Retinal pigment epithelial cell (primary cell): Measurements from ENCODE around the gene SLC16A8.
"Not testable (repeated sequence)": the region's sequence is repeated elsewhere in the genome, so short reads cannot be mapped to it uniquely, and the experiment has no call there.

Experiments
- DNase-seq: peaks from one replicate; pipeline ENCODE4 v3.0.0-alpha.2; 2010; ENCODE audit warnings: low read depth
- H3K4me3 ChIP-seq: 2 replicates; pipeline ENCODE4 v1.5.1; 2011; ENCODE audit warnings: mild to moderate bottlenecking, low read length, control low read depth, moderate library complexity
- TF ChIP-seq, protein P1 (sequence below): conservative IDR thresholded peaks from 2 replicates; pipeline ENCODE4 v1.5.1; 2011; ENCODE audit warnings: low read depth, low read length, control low read depth, inconsistent platforms

The SLC16A8 gene

DNA sequence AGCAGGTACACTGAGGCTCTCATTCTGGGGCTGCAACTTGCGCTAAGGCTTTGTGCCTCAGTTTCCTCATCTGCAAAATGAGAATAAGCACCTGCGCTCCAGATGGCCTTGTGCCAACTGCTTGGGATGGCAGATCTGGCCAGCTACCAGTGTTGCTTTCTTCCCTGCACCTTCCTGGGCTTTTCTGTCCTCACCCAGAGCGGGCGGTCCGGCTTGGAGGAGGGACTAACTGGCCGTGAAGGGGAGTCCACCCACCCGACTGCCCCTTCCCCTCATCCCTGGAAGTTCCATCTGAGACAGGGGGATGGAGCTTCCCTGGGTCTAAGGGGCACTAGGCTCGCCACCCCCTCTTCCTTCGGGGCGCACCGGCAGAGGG lies 3.5 kb downstream of the SLC16A8 start:
- TF ChIP-seq, protein P1, sequence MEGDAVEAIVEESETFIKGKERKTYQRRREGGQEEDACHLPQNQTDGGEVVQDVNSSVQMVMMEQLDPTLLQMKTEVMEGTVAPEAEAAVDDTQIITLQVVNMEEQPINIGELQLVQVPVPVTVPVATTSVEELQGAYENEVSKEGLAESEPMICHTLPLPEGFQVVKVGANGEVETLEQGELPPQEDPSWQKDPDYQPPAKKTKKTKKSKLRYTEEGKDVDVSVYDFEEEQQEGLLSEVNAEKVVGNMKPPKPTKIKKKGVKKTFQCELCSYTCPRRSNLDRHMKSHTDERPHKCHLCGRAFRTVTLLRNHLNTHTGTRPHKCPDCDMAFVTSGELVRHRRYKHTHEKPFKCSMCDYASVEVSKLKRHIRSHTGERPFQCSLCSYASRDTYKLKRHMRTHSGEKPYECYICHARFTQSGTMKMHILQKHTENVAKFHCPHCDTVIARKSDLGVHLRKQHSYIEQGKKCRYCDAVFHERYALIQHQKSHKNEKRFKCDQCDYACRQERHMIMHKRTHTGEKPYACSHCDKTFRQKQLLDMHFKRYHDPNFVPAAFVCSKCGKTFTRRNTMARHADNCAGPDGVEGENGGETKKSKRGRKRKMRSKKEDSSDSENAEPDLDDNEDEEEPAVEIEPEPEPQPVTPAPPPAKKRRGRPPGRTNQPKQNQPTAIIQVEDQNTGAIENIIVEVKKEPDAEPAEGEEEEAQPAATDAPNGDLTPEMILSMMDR, result no peak
- DNase-seq, result no peak
- H3K4me3 ChIP-seq, result no peak overlapping the region

DNA sequence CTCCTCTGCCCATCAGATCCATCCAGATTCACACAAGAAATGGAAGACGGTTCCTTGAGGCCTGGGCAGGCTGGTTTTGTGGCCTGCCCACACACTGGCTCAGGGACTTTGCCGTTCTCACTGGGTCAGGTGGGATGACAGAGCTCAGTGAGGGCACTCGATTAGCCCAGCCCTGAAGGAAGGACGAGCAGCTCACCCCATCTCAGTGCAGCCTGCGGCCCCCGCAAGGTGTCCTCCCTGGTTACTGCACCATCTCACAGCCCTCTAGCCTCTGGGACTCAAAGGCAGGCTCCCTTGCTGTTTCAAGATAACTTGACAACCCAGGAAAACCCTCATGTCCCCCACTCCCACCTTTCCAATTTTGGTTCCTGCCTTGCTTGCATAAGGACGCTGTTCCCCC lies 4.2 kb downstream of the SLC16A8 start:
- no peak overlapping the region for H3K4me3 ChIP-seq
- TF ChIP-seq, protein P1, result no peak
- no peak for DNase-seq

DNA sequence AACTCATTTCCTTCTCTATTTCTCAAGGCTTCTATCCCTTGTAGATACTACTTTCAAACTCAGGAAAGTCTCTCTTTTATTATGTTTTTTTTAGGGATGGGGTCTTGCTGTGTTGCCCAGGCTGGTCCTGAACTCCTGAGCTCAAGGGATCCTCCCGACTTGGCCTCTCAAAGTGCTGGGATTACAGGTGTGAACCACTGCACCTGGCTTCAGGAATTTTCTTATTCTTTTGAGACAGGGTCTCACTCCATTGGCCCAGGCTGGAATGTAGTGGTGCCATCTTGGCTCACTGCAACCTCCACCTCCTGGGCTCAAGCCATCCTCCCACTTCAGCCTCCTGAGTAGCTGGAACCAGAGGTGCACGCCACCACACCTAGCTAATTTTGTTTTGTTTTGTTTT lies 4.8 kb downstream of the SLC16A8 start:
- not testable (repeated sequence) for DNase-seq, H3K4me3 ChIP-seq

DNA sequence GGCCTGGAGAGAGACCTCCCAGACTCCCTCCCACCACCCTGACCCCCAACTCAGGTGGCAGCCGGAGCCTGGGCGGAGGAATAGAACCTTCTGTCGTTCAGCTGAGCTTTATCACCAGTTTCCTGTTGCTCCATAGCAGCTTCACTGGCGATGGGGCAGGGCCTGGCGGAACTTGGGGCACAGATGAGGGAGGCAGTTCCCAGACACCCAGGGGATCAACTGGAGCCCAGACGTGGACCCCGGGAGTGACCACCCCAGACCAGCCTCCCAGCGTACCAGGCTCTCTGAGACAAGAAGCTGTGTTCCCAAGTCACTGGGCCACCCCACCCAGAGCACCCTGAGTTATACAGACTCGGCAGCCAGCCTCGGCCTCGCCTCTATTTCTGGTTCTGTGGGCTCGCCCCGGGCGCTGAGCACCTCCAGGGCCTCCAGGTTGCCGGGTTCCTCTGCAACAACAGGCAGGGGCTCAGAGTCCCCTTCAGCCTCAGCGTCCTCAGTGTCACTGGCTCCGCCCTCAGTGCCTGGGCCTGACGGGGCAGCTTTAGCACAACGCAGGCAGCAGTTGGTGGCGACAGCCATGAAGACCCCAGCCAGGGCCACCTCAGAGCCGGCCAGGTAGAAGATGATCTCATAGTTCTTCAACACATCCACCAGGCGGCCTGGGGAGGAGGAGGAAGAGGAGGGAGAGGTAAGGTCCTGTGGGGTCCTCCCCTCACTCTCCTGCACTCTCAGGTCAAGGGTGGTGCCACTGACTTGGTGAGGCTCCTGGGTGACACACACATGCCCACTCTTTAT lies 5.7 kb downstream of the SLC16A8 start:
- no peak for DNase-seq
- TF ChIP-seq, protein P1, result no peak
- no peak overlapping the region for H3K4me3 ChIP-seq

GRCh38 chr22:38077595-38077994 lies 6.4 kb downstream of the SLC16A8 start:
- TF ChIP-seq, protein P1, result no peak
- no peak overlapping the region for H3K4me3 ChIP-seq
- no peak for DNase-seq

- TF ChIP-seq, protein P1, result no peak
- no peak for DNase-seq
- H3K4me3 ChIP-seq, result no peak overlapping the region
Observed at GRCh38 chr22:38077096-38077495, 6.9 kb downstream of the SLC16A8 start.

- TF ChIP-seq, protein P1, result no peak
- DNase-seq, result no peak
- H3K4me3 ChIP-seq, result no peak overlapping the region
Observed at GRCh38 chr22:38075961-38076360, 8.0 kb downstream of the SLC16A8 start.
